NCI-H2081 treated with DMSO at 0.1 percent for 48 hours (cell line): Measurements from ENCODE around the gene MGST1.
A peak's percentile ranks its signal among the peaks of the same experiment; 100 is the strongest.
"Not testable (repeated sequence)": the region's sequence is repeated elsewhere in the genome, so short reads cannot be mapped to it uniquely, and the experiment has no call there.

Source experiments
- DNase-seq: peaks from one replicate; lab custom pipeline; 2025; lab: John Stamatoyannopoulos, UW

MGST1 gene

DNA sequence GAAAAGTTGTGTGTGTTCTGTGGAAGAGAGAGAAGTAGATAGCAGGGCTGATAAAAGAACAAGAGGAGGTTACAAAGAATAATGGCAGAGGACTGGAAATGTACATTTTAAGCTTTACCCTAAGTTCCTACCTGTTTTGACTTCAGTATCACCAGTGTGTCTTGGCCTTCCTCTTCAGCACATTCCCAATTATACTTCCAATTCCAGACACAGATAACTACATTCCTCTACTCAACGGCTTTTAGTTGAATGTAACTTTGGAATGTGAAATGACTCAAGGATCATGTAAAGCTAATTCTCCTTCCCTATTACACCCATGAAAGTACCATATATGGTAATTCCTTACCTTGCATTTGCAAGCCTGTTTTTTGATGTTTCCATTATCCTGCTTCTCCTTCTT is 5.0 kb downstream of the MGST1 start:
- no peak for DNase-seq

DNA sequence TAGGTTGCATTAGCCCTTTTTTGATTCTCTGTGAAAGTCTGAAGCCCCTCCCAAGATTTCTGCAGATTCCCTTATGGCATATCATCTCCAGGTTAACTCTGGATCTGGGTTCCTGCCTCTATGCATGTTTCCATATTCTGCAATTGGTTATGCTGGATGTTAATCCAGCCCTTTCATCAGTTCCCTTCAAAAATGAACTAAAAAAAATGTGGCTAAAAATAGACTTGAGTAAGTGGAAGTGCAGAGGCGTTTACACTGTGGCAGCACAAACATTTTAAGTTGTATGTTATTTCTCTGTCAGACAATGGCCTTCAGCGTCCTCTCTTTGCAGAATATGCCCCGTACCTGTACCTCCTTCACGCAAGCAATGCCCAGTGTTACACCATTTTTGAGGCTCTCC is 11.4 kb downstream of the MGST1 start:
- no peak for DNase-seq

GRCh38 chr12:16359512-16360491 is 12.4 kb downstream of the MGST1 start:
- no peak for DNase-seq

DNA sequence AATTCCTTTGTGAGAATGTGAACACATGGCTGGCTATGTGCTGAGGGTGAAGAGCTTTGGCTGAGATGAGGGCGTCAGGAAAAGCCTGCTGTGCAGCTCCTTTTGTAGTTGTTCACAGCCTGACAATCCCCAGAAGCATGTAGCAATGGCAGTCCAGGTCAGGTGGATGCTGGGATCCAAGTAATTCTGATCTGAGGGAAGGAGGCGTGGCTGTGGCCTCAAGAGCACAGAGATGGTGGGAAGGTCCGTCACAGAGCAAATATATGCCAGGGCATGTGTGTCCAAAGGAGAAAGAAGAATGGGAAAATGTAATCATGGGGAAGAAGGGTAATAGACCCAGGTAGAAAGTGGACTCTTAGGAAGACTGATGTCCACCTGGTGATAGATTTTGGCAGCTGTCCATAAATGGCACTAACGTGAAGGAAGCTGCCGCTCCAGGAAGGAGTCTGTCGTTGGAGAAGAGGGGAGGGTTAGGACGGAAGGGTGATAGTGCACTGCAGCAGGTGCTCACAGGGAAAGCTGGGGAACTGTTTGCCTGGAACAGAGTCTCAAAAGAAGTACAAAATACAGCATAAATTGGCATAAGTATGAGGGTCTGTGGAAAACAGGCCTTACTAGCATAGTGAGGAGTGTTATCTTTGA is 13.8 kb downstream of the MGST1 start:
- peak; percentile 66 for DNase-seq

DNA sequence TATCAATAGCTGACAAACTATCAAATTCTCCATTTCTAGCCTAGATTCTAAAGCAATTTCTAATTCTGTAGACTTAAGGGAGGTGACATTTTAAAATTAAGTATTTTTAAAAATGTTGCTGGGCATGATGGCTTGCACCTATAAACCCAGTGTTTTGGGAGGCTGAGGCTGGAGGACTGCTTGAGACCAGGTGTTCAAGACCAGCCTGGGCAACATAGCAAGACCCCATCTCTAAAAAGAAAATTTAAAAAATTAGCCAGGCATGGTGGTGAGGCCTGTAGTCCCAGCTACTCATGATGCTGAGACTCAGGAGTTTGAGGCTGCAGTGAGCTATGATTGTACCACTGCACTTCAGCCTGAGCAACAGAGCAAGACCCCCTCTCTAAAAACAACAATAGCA is 15.1 kb downstream of the MGST1 start:
- DNase-seq: no peak

GRCh38 chr12:16369156-16369555 is 21.7 kb downstream of the MGST1 start:
- no peak for DNase-seq

GRCh38 chr12:16370096-16370495 is 22.7 kb downstream of the MGST1 start:
- no peak for DNase-seq

- not testable (repeated sequence) for DNase-seq
These were observed 35.3 kb downstream of the MGST1 start for GRCh38 chr12:16382652-16383312.

- no peak for DNase-seq
These were observed 37.3 kb downstream of the MGST1 start for GRCh38 chr12:16384732-16385131.

DNA sequence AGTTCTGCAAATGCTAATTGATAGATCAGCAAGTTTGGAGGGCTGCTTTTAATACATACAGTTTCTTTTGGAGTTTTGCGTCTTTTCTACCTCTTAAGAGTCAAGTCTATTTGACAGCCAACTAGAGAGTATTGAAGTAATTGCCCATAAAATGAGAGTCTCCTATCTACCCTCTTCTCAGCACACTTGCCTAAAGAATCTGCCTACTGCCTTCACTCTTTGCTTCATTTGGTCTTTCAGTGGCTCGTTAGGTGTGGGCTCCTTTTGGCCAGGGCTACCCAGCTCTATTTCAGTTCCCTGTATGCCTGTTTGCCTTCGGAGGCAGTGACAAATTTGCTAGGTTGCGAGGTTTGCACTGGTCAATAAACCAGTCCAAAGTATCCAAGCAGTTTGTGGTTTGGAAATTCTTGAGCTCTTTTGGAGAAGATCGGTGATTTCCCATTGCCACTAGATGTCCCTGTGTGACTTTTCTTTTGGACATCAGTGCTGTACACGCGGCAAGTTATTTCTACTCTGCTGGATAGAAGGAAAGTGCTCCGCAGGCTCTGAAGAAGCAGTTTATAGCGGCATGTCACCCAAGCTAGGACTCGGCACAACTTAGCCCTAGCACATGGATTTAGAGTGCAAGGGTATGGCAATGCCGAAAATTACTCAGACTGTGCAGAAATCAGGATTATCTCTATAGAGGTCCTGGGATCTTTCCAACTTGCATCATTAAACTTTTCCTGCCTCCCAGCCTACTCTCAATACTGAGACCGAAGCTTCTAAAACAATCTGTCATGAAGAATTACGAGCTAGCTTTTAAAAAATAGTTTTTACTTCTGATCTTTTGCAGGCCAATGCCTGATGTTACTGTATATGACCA is 38.6 kb downstream of the MGST1 start:
- DNase-seq: peak; percentile 42

- DNase-seq: no peak
These were observed 40.5 kb downstream of the MGST1 start for GRCh38 chr12:16387919-16388318.

DNA sequence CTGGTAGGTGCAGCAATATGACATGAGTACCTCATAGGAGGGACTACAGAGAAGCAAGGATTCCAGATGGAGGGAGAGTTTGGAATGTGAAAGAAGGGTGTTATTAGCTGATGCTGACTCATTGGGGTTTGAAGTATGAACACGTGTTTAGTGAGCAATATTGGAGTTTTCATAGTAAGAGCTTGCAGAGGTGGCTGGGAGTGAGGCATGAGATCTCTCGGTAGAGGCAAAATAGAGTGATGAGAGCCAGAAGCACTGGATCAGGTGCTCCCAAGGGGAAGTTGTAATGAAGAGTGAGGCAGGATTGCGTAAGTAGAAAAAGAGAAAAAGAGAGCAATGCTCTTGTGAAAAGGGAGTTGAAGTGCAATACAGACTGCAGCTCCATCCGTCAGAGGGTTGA is 42.1 kb downstream of the MGST1 start:
- no peak for DNase-seq

DNA sequence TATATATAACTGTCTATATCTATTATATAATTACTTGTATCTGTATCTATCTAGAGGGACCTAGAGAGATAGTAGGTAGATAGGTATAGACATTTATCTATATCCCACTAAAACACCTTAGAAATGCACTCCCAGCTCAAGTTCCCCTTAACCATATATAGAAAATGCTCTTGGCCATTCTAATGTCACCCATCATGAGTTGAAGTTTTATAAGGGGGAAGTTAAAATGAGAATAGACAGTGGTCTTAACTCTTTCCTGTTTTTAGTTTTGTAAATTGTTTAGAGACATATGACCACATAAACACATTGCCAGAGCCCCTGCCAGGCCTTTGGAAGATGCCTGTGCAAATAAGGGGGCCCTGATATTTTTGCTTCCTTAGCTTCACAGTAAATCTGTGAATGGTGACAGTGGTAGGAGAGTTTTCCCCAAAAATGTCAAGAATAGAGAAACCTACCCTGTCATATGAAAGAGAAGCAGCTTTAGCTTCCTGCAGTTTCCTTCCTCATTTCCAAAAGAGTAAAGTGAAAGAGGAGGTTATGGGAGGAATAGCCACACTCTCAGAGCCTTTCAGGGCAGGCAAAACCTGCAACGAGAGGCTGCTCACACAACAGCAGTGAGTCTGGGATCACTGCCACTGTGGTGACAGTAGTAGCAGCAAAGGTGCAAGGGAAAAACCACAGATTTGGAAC is 45.5 kb downstream of the MGST1 start:
- no peak for DNase-seq

DNA sequence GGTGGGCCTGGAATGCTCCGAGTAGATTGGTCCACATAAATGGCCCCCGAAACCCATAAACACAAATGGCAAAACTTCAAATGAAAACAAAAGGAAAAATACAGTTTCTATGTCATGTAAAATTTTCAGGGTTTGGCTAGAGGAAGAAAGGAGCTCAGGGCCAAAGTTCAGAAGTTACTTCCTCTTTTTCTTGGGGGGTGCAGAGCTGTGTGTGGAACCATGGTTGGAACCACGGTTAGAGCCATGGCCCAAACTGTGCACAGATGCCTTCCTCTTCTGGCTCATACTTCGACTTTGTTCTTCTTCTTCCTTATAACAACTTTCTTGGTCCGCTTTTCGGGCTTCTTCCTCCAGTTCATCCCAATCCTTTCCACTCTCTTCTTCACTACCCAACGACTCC is 51.7 kb downstream of the MGST1 start:
- DNase-seq: no peak

GRCh38 chr12:16401835-16402234 is 54.4 kb downstream of the MGST1 start:
- DNase-seq: not testable (repeated sequence)

- DNase-seq: no peak
These were observed 59.9 kb downstream of the MGST1 start for GRCh38 chr12:16407346-16407745.
